ENCODE measurements around the gene CAPNS2. TPM values are rescaled to one million over a fixed set of nuclear protein-coding genes. Genes with fewer than 3 reads are reported as not detected.

Gene CAPNS2
- not detected for total RNA-seq (ENCODE audit: unreplicated experiment)
- long read RNA-seq: 0 reads

GRCh38 chr16:55566432-55567175 is at the start of gene CAPNS2:
TSS of gene CAPNS2 (plus strand) at chr16:55566684. CDS start at chr16:55566757, 73 bp downstream.
- no peak within 1 kb of the TSS for H3K27ac Mint-ChIP-seq (ENCODE audit: unreplicated experiment)
- no peaks in the 10 kb centered on the region for H3K9me3 Mint-ChIP-seq (ENCODE audit: unreplicated experiment)
- H3K27me3 Mint-ChIP-seq (ENCODE audit: unreplicated experiment): peaks cover 2% of the 10 kb centered on the region
- H3K36me3 Mint-ChIP-seq (ENCODE audit: unreplicated experiment): no peaks in the 10 kb centered on the region
- TF ChIP-seq CTCF (IDR thresholded peaks at IDR 0.05; ENCODE audit: partially characterized antibody, unreplicated experiment): no peak
- no peak within 1 kb of the TSS for H3K4me3 Mint-ChIP-seq (ENCODE audit: unreplicated experiment)
- DNase-seq: no peak
- H3K4me1 Mint-ChIP-seq (ENCODE audit: low read depth, unreplicated experiment): peaks cover 6% of the 10 kb centered on the region

GRCh38 chr16:55521792-55522191 is 44.7 kb upstream of the CAPNS2 start:
- no peak for TF ChIP-seq CTCF (IDR thresholded peaks at IDR 0.05; ENCODE audit: partially characterized antibody, unreplicated experiment)

GRCh38 chr16:55526441-55526840 is 40.0 kb upstream of the CAPNS2 start:
- TF ChIP-seq CTCF (IDR thresholded peaks at IDR 0.05; ENCODE audit: partially characterized antibody, unreplicated experiment): no peak
- H3K9me3 Mint-ChIP-seq (ENCODE audit: unreplicated experiment): no peaks in the 10 kb centered on the region
- H3K27me3 Mint-ChIP-seq (ENCODE audit: unreplicated experiment): no peaks in the 10 kb centered on the region
- H3K36me3 Mint-ChIP-seq (ENCODE audit: unreplicated experiment): peaks cover 8% of the 10 kb centered on the region
- H3K27ac Mint-ChIP-seq (ENCODE audit: unreplicated experiment): no peak overlapping the region
- no peak overlapping the region for H3K4me3 Mint-ChIP-seq (ENCODE audit: unreplicated experiment)
- no peaks in the 10 kb centered on the region for H3K4me1 Mint-ChIP-seq (ENCODE audit: low read depth, unreplicated experiment)
- no peak for DNase-seq

More at GRCh38 chr16:55521792-55522191, 44.7 kb upstream of the CAPNS2 start:
- no peaks in the 10 kb centered on the region for H3K27me3 Mint-ChIP-seq (ENCODE audit: unreplicated experiment)
- no peaks in the 10 kb centered on the region for H3K9me3 Mint-ChIP-seq (ENCODE audit: unreplicated experiment)
- no peak overlapping the region for H3K27ac Mint-ChIP-seq (ENCODE audit: unreplicated experiment)
- H3K4me3 Mint-ChIP-seq (ENCODE audit: unreplicated experiment): no peak overlapping the region
- peaks cover 8% of the 10 kb centered on the region for H3K36me3 Mint-ChIP-seq (ENCODE audit: unreplicated experiment)
- no peaks in the 10 kb centered on the region for H3K4me1 Mint-ChIP-seq (ENCODE audit: low read depth, unreplicated experiment)
- no peak for DNase-seq

- H3K4me3 Mint-ChIP-seq (ENCODE audit: unreplicated experiment): no peak overlapping the region
- no peaks in the 10 kb centered on the region for H3K27me3 Mint-ChIP-seq (ENCODE audit: unreplicated experiment)
- H3K27ac Mint-ChIP-seq (ENCODE audit: unreplicated experiment): no peak overlapping the region
These were observed 38.6 kb upstream of the CAPNS2 start for GRCh38 chr16:55527885-55528284.

More at GRCh38 chr16:55527885-55528284, 38.6 kb upstream of the CAPNS2 start:
- no peak for TF ChIP-seq CTCF (IDR thresholded peaks at IDR 0.05; ENCODE audit: partially characterized antibody, unreplicated experiment)
- no peak for DNase-seq
- Mint-ChIP-seq H3K36me3 (ENCODE audit: unreplicated experiment) (no peaks in the 10 kb centered on the region), H3K9me3 (ENCODE audit: unreplicated experiment) (no peaks in the 10 kb centered on the region), H3K4me1 (ENCODE audit: low read depth, unreplicated experiment) (no peaks in the 10 kb centered on the region)

All from glutamatergic neuron (in vitro differentiated cells).